GM12801 (cell line): ENCODE data around the gene CKS2.

Source experiments
- CTCF ChIP-seq: IDR thresholded peaks from one replicate; pipeline ENCODE4 v1.5.1; 2011; ENCODE audit warnings: control low read depth; ENCODE audit not compliant: insufficient read length; ENCODE audit errors: extremely low read depth

CKS2 gene

DNA sequence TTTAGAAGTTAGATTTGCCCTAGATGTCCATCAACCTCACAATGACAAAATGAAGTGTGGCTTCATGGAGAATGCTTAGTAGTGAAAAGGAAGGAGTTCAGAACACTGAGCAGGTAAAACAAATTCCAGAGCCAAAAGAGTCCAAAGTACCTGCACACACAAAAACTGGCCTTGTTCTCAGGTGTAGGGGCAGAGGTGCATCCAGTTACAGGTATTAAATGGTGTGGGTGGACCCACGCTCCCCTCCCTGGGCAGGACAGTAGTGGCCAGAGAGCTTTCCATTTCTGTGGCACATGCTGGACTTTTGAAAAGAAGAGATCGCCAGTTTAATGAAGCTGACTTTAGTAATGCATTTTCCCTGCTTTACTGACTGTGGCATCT, 54.5 kb downstream of the CKS2 start:
- TF ChIP-seq CTCF, result no peak
